Panc1 (cell line): Measurements from ENCODE around the gene ATP7B.

Source experiments
- CTCF ChIP-seq: fragments of 450-650 bp; IDR thresholded peaks from 2 replicates; pipeline ENCODE4 v1.5.1; 2017; ENCODE audit warnings: mild to moderate bottlenecking
- POLR2AphosphoS5 ChIP-seq: IDR thresholded peaks from 2 replicates; pipeline ENCODE4 v1.6.1; 2012; ENCODE audit warnings: mild to moderate bottlenecking, low read depth, low read length, moderate library complexity
- REST ChIP-seq, 2 experiments: IDR thresholded peaks; 2 replicates each; pipeline ENCODE4 v1.6.1; 2011 to 2012; ENCODE audit warnings: low read depth in 2 of 2, control low read depth in 1 of 2, low read length in 1 of 2, mild to moderate bottlenecking in 1 of 2, moderate library complexity in 1 of 2; ENCODE audit not compliant: insufficient read depth in 1 of 2
- SIN3A ChIP-seq: IDR thresholded peaks from 2 replicates; pipeline ENCODE4 v1.6.1; 2012; ENCODE audit warnings: low read depth, mild to moderate bottlenecking, low read length, moderate library complexity, borderline replicate concordance; ENCODE audit not compliant: insufficient read depth

- TF ChIP-seq SIN3A, result no peak
- no peak for TF ChIP-seq CTCF
- TF ChIP-seq REST (IDR thresholded peaks at IDR 0.05; ENCODE audit: insufficient read depth in 1 of 2, low read depth in 2 of 2, low read length in 1 of 2), result no peak
- no peak for TF ChIP-seq POLR2AphosphoS5
Measured at GRCh38 chr13:51977625-51978024, 33.6 kb downstream of the ATP7B start.
